AG09319 (cell line): ENCODE results near the gene KDM5B.

ENCODE experiments used
- DNase-seq: peaks from one replicate; pipeline ENCODE4 v3.0.0-alpha.2; 2010; ENCODE audit warnings: low read depth; ENCODE audit errors: extremely low read depth
- CTCF ChIP-seq: IDR thresholded peaks from 2 replicates; pipeline ENCODE4 v1.5.1; 2011; ENCODE audit warnings: low read depth, mild to moderate bottlenecking, inconsistent platforms, low read length, moderate library complexity

KDM5B gene

DNA sequence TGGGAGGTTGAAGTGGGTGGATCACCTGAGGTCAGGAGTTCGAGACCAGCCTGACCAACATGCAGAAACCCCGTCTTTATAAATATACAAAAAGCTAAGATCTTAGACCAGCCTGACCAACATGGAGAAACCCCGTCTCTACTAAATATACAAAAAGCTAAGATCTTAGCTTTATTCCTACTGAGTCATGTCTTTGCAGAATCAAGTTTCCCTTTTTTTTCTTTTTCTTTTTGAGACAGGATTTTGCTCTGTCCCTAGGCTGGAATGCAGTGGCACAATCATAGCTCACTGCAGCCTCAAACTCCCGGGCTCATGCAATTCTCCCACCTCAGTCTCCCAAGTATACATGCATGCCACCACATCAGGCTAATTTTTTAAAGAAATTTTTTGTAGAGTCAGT is 21.4 kb downstream of the KDM5B start:
- TF ChIP-seq CTCF, result no peak
- no peak for DNase-seq

DNA sequence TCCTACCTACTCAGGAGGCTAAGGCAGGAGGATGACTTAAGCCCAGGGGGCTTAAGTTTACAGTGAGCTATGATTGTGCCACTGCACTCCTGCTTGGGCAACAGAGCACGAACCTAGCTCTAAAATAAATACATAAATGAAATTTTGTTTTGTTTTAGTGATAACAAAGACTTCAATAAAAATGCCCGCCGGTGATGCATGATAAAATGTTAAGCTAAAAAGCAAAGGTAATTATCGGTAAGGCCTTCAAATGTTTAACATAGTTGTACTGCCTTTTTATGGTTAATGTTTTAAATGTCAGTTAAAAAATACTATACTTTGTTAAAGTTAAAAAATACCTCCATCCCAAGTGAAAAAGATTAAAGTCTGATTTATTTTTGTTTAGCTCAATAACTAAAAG is 27.0 kb downstream of the KDM5B start:
- no peak for DNase-seq
- no peak for TF ChIP-seq CTCF

DNA sequence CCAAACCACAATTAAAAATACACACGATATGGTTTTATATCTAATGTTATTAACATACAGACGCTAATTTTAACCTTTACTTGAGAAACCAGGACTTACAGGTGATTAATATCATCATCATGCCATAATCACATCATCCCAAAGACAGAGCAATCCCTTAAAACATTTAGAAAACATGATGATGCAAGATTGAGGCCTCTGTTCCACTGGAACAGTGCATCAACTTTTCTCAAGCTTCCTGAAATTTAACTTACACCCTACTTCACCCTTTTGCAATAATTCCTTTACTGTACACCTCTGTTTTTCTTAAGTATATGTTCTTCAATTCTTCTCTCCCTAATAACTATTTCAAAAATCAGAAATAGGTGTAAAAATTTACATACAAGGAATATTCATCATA is 38.1 kb downstream of the KDM5B start:
- TF ChIP-seq CTCF, result no peak
- no peak for DNase-seq

- TF ChIP-seq CTCF, result no peak
- DNase-seq, result no peak
Measured at GRCh38 chr1:202765721-202766120, 42.5 kb downstream of the KDM5B start.

DNA sequence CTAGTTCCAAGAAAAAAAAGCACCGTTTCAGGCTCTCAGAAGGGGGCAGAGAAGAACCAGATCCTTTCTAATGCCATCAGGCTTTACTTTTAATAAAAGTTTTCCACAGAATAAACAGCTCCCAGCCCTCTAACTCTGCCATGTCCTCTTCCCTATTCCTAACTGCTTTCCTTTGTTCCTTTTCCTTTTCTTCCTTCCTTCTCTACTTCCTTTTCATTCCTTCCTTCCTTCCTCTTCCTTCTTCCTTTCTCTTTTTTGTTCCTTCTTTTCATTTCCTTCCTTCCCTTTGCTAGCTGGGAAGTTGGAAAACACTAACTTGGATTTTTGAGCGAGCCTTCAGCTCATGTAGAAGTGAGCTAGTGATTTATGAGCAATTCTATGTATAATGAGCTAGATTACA is 46.2 kb downstream of the KDM5B start:
- no peak for DNase-seq
- TF ChIP-seq CTCF, result no peak

GRCh38 chr1:202760589-202760988 is 47.6 kb downstream of the KDM5B start:
- no peak for DNase-seq
- TF ChIP-seq CTCF, result no peak

DNA sequence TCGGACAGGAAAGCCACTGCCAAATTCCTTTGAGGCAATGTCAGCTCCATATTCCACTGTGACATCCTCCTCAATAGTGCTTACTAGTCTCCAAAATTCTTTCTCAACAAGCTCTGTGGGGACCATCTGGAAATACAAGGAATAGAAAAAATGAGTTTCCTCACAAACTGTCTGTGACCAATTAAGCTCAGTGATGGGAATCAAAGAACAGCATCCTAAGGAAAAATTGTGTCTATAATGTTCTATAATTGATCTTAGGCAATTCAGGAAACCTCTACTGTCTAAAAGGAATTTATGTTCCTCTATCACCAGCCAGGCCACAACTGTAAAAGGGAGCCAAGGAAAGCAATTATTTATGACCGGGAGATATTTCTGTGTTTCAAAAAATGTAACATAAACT is 51.8 kb downstream of the KDM5B start:
- no peak for TF ChIP-seq CTCF
- DNase-seq, result no peak

DNA sequence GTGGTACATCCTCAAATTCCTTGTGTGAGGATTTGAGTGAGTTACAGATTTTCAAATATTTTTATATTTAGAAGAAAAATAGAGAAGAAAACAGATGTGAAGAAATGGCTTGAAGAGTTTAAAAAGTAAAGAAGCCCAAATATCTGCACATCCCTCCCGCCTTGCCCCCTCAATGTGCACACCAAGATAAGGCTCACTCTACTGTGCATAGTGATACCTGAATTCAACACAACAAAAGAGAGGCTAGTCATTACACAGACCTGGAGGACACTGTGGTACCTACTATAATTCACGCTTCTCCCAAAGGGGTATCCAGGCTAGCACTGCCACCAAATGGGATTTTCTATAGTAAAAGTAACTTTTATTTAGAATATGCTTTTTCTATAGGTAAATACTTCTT is 53.9 kb downstream of the KDM5B start:
- no peak for TF ChIP-seq CTCF
- no peak for DNase-seq
